A673 (cell line): Measurements from ENCODE around the gene KCNMA1. TPM values are rescaled to one million over a fixed set of nuclear protein-coding genes. Genes with fewer than 3 reads are reported as not detected.

Experiments used
- BruUV-seq: library from RNA; stranded (reverse); fragments of 400-500 nt; replicated peaks from 2 replicates; lab custom pipeline; 2021; lab: Mats Ljungman, UMichigan
- CTCF ChIA-PET: fragments of 300-600 bp; sonication (Branson Sonifier 250); formaldehyde crosslinking; loops from one replicate; lab custom pipeline; 2022; ENCODE audit warnings: antibody characterized with exemption; lab: Charles Lee
- POLR2A ChIA-PET: fragments of 300-600 bp; sonication (Branson Sonifier 250); formaldehyde crosslinking; loops from one replicate; lab custom pipeline; 2022; ENCODE audit warnings: antibody characterized with exemption; ENCODE audit not compliant: low non-redundant PET; lab: Charles Lee
- DNase-seq: peaks from one replicate; pipeline ENCODE4 v3.0.0-alpha.2; 2015; ENCODE audit warnings: low spot score
- H3K27ac ChIP-seq: fragments of 200-600 bp; sonication (generic); 2 replicates; pipeline ENCODE4 v1.5.1; 2016; ENCODE audit warnings: mixed run types, low read depth, mild to moderate bottlenecking, mixed read lengths, antibody characterized with exemption, low read length; ENCODE audit not compliant: poor library complexity, severe bottlenecking
- H3K27me3 ChIP-seq: fragments of 200-600 bp; sonication (generic); replicated peaks from 2 replicates; pipeline ENCODE4 v1.6.1; 2017; ENCODE audit warnings: mixed run types, low read depth, mild to moderate bottlenecking, mixed read lengths, antibody characterized with exemption, low read length; ENCODE audit not compliant: insufficient read depth, poor library complexity
- H3K36me3 ChIP-seq: fragments of 200-600 bp; sonication (generic); 2 replicates; pipeline ENCODE4 v1.6.1; 2016; ENCODE audit warnings: mixed run types, mild to moderate bottlenecking, mixed read lengths, antibody characterized with exemption, low read length; ENCODE audit not compliant: insufficient read depth, poor library complexity, severe bottlenecking
- H3K4me1 ChIP-seq: fragments of 200-600 bp; sonication (generic); 2 replicates; pipeline ENCODE4 v1.6.1; 2017; ENCODE audit warnings: mixed run types, mild to moderate bottlenecking, mixed read lengths, antibody characterized with exemption, low read length; ENCODE audit not compliant: insufficient read depth, poor library complexity, severe bottlenecking
- H3K4me3 ChIP-seq: fragments of 200-600 bp; sonication (generic); 2 replicates; pipeline ENCODE4 v1.5.1; 2016; ENCODE audit warnings: low read depth, mixed run types, mild to moderate bottlenecking, mixed read lengths, low read length; ENCODE audit not compliant: poor library complexity, severe bottlenecking
- H3K9me3 ChIP-seq: fragments of 200-600 bp; sonication (generic); 2 replicates; pipeline ENCODE4 v1.6.1; 2016; ENCODE audit warnings: mixed run types, low read depth, mild to moderate bottlenecking, mixed read lengths, antibody characterized with exemption, low read length; ENCODE audit not compliant: poor library complexity, severe bottlenecking
- EZH2 ChIP-seq: fragments of 200-600 bp; sonication (generic); IDR thresholded peaks from 2 replicates; pipeline ENCODE4 v1.6.1; 2017; ENCODE audit warnings: borderline replicate concordance, low read depth, mild to moderate bottlenecking, mixed read lengths, antibody characterized with exemption, low read length; ENCODE audit not compliant: poor library complexity, severe bottlenecking
- intact Hi-C: fragments of 100-400 bp; cut with micrococcal nuclease; formaldehyde crosslinking; loops from one replicate; pipeline ENCODE4 v1.10.0; 2022; ENCODE audit not compliant: unreplicated experiment
- total RNA-seq: library from RNA; stranded (reverse); gene quantifications from 2 replicates; pipeline ENCODE4 v1.2.3, GENCODE V29; 2021
- TF ChIP-seq, protein P1 (sequence below): fragments of 300-800, 200-600 bp; sonication (generic); conservative IDR thresholded peaks from 2 replicates; pipeline ENCODE4 v1.5.1; 2017; ENCODE audit warnings: low read depth, mild to moderate bottlenecking, antibody characterized with exemption, low read length, moderate library complexity, mixed read lengths

Gene KCNMA1
- total RNA-seq, 1 experiment from 2014 or later = 0.84 TPM

DNA sequence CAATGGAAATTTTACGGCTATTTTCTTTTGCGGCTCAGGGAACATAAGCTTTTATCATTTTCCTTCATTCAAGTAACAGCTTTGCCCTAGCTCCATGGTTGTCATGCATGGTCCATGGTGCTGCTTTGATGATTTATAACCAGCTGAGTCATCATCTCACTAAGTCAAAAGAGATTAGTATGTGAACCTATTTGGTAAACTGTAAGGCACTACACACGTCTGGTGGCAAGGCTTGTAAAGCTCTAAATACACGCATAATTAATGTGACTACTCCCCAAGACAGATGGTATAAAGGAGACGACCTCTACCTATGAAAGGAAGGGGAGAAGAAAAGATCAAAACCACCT lies 340.2 kb downstream of the KCNMA1 start:
- no peaks in the 10 kb centered on the region for H3K4me1 ChIP-seq
- POLR2A ChIA-PET = no interaction called here
- CTCF ChIA-PET = interaction anchor here (1.1 kb wide), 1 partner anchor 344 kb away, joined by 3 read pairs; no protein-coding TSS in a partner anchor
- H3K4me3 ChIP-seq = no peak overlapping the region
- no TSS peak for BruUV-seq
- no peak overlapping the region for H3K27ac ChIP-seq
- peaks cover 3% of the 10 kb centered on the region for H3K27me3 ChIP-seq
- no peaks in the 10 kb centered on the region for H3K9me3 ChIP-seq
- H3K36me3 ChIP-seq = no peaks in the 10 kb centered on the region
- no peak for TF ChIP-seq EZH2
- TF ChIP-seq, protein P1, sequence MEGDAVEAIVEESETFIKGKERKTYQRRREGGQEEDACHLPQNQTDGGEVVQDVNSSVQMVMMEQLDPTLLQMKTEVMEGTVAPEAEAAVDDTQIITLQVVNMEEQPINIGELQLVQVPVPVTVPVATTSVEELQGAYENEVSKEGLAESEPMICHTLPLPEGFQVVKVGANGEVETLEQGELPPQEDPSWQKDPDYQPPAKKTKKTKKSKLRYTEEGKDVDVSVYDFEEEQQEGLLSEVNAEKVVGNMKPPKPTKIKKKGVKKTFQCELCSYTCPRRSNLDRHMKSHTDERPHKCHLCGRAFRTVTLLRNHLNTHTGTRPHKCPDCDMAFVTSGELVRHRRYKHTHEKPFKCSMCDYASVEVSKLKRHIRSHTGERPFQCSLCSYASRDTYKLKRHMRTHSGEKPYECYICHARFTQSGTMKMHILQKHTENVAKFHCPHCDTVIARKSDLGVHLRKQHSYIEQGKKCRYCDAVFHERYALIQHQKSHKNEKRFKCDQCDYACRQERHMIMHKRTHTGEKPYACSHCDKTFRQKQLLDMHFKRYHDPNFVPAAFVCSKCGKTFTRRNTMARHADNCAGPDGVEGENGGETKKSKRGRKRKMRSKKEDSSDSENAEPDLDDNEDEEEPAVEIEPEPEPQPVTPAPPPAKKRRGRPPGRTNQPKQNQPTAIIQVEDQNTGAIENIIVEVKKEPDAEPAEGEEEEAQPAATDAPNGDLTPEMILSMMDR = no peak
- intact Hi-C loops = no loop called here
- DNase-seq = peak; percentile 28

- TF ChIP-seq EZH2 = no peak
- TF ChIP-seq, protein P1 = no peak
- BruUV-seq = no TSS peak
- ChIA-PET CTCF (interaction anchor here (0.6 to 1.1 kb wide), 2 partner anchors 53 to 345 kb away, joined by 3 to 8 read pairs; no protein-coding TSS in a partner anchor), POLR2A (no interaction called here)
- no peak overlapping the region for H3K4me3 ChIP-seq
- H3K4me1 ChIP-seq = no peaks in the 10 kb centered on the region
- no peaks in the 10 kb centered on the region for H3K9me3 ChIP-seq
- H3K27ac ChIP-seq = no peak overlapping the region
- intact Hi-C loops = no loop called here
- H3K27me3 ChIP-seq = peaks cover 3% of the 10 kb centered on the region
- H3K36me3 ChIP-seq = no peaks in the 10 kb centered on the region
- no peak for DNase-seq
These were observed 340.8 kb downstream of the KCNMA1 start for GRCh38 chr10:77296534-77297392.

GRCh38 chr10:77293773-77294172 lies 343.8 kb downstream of the KCNMA1 start:
- POLR2A ChIA-PET = interaction anchor here (0.6 kb wide), 1 partner anchor 166 kb away, joined by 3 read pairs; no protein-coding TSS in a partner anchor
- H3K4me3 ChIP-seq = no peak overlapping the region
- H3K4me1 ChIP-seq = no peaks in the 10 kb centered on the region
- CTCF ChIA-PET = no interaction called here
- H3K9me3 ChIP-seq = no peaks in the 10 kb centered on the region
- intact Hi-C loops = no loop called here
- no peak for DNase-seq
- H3K27ac ChIP-seq = no peak overlapping the region
- BruUV-seq = no TSS peak
- peaks cover 4% of the 10 kb centered on the region for H3K27me3 ChIP-seq
- TF ChIP-seq EZH2 = no peak
- TF ChIP-seq, protein P1 = no peak
- H3K36me3 ChIP-seq = no peaks in the 10 kb centered on the region
